ENCODE measurements around the gene BAD. TPM values are rescaled to one million over a fixed set of nuclear protein-coding genes. Genes with fewer than 3 reads are reported as not detected.
"Not testable (repeated sequence)": the region's sequence is repeated elsewhere in the genome, so short reads cannot be mapped to it uniquely, and the experiment has no call there.

The BAD gene
- total RNA-seq, 1 experiment from 2014 or later, result 48.4 TPM

DNA sequence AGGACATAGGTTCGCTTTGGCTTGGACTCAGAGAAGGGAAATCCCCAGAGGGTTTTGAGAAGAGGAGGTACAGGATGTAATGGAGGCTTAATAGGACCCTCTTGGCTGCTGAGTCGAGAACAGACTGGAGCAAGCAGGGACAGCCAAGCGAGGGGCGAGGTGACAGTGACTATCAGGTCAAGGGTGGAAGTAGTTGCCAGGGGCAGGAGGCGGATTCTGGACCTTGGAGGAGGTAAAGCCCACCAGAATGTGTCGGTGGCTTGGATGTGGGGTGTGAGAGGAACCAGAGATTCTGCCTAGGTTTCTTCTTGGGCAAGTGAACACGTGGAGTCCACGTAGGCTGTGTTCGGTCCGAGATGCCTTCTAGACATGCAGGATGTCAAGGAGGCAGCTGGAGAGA is 28.5 kb upstream of the BAD start:
- H3K4me1 ChIP-seq (ENCODE audit: insufficient read depth, low read length, poor library complexity, severe bottlenecking), result peaks cover 6% of the 10 kb centered on the region
- BruUV-seq (replicated peaks), result no TSS peak
- POLR2A ChIA-PET (ENCODE audit: low non-redundant PET), result no interaction called here
- DNase-seq (ENCODE audit: low spot score), result no peak
- H3K27me3 ChIP-seq (replicated peaks; ENCODE audit: insufficient read depth, low read depth, low read length, poor library complexity), result no peaks in the 10 kb centered on the region
- CTCF ChIA-PET, result interaction anchor here (0.5 kb wide), 1 partner anchor 1279 kb away, joined by 4 read pairs; no protein-coding TSS in a partner anchor
- peaks cover 18% of the 10 kb centered on the region for H3K36me3 ChIP-seq (ENCODE audit: insufficient read depth, low read length, poor library complexity, severe bottlenecking)
- H3K4me3 ChIP-seq (ENCODE audit: low read depth, low read length, poor library complexity, severe bottlenecking), result no peak overlapping the region
- no peak for TF ChIP-seq EZH2 (IDR thresholded peaks at IDR 0.05; ENCODE audit: borderline replicate concordance, low read depth, low read length, poor library complexity, severe bottlenecking)
- TF ChIP-seq, protein P1, sequence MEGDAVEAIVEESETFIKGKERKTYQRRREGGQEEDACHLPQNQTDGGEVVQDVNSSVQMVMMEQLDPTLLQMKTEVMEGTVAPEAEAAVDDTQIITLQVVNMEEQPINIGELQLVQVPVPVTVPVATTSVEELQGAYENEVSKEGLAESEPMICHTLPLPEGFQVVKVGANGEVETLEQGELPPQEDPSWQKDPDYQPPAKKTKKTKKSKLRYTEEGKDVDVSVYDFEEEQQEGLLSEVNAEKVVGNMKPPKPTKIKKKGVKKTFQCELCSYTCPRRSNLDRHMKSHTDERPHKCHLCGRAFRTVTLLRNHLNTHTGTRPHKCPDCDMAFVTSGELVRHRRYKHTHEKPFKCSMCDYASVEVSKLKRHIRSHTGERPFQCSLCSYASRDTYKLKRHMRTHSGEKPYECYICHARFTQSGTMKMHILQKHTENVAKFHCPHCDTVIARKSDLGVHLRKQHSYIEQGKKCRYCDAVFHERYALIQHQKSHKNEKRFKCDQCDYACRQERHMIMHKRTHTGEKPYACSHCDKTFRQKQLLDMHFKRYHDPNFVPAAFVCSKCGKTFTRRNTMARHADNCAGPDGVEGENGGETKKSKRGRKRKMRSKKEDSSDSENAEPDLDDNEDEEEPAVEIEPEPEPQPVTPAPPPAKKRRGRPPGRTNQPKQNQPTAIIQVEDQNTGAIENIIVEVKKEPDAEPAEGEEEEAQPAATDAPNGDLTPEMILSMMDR (conservative IDR thresholded peaks at IDR 0.05; ENCODE audit: low read depth, low read length), result no peak
- no peaks in the 10 kb centered on the region for H3K9me3 ChIP-seq (ENCODE audit: low read depth, low read length, poor library complexity, severe bottlenecking)
- peak overlapping the region; percentile 53 for H3K27ac ChIP-seq (ENCODE audit: low read depth, low read length, poor library complexity, severe bottlenecking)
- intact Hi-C loops (cut with micrococcal nuclease; ENCODE audit: unreplicated experiment), result no loop called here

DNA sequence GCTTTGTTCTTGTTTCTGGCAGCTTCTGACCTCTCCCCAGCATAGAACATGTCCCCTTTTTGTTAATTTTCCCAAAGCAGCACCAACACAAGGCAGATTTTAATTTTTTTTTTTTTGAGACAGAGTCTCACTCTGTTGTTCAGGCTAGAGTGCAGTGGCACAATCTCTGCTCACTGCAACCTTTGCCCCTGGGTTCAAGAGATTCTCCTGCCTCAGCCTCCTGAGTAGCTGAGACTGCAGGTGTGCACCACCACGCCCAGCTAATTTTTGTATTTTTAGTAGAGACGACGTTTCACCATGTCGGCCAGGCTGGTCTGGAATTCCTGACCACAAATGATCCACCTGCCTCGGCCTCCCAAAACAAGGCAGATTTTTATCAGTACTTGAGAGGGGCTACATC is 23.3 kb upstream of the BAD start:
- DNase-seq (ENCODE audit: low spot score); intact Hi-C loops (cut with micrococcal nuclease; ENCODE audit: unreplicated experiment); H3K4me3 ChIP-seq (ENCODE audit: low read depth, low read length, poor library complexity, severe bottlenecking); H3K36me3 ChIP-seq (ENCODE audit: insufficient read depth, low read length, poor library complexity, severe bottlenecking); BruUV-seq (replicated peaks); H3K9me3 ChIP-seq (ENCODE audit: low read depth, low read length, poor library complexity, severe bottlenecking); CTCF ChIA-PET; POLR2A ChIA-PET (ENCODE audit: low non-redundant PET); H3K27me3 ChIP-seq (replicated peaks; ENCODE audit: insufficient read depth, low read depth, low read length, poor library complexity): not testable (repeated sequence)
- H3K27ac ChIP-seq (ENCODE audit: low read depth, low read length, poor library complexity, severe bottlenecking), result peak overlapping the region; percentile 14
- peaks cover 12% of the 10 kb centered on the region for H3K4me1 ChIP-seq (ENCODE audit: insufficient read depth, low read length, poor library complexity, severe bottlenecking)

DNA sequence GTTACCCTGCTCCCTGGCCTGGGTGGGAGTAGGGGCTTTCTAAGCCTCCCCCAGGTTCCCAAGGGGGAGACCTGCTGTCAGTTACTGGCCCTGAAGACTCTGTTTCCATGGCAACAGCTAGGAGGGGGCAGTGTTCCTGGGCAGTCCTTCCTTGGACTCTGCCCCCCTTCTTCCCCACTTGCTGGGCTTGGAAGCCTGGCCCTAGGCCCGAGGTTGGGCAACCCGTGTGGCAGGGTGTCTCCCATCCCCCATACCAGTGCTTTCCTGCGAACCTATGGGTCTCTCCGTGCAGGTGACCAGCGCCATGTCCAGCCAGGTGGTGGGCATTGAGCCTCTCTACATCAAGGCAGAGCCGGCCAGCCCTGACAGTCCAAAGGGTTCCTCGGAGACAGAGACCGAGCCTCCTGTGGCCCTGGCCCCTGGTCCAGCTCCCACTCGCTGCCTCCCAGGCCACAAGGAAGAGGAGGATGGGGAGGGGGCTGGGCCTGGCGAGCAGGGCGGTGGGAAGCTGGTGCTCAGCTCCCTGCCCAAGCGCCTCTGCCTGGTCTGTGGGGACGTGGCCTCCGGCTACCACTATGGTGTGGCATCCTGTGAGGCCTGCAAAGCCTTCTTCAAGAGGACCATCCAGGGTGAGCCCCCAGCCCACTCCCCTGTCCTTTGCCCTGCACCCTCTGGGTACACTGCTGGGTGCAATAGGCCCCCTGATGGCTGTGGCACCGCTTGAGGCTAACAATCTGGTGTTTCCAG is 22.6 kb upstream of the BAD start:
- Histone ChIP-seq H3K9me3 (ENCODE audit: low read depth, low read length, poor library complexity, severe bottlenecking) (no peaks in the 10 kb centered on the region), H3K4me3 (ENCODE audit: low read depth, low read length, poor library complexity, severe bottlenecking) (peak overlapping the region; percentile 83), H3K4me1 (ENCODE audit: insufficient read depth, low read length, poor library complexity, severe bottlenecking) (peaks cover 12% of the 10 kb centered on the region), H3K27me3 (replicated peaks; ENCODE audit: insufficient read depth, low read depth, low read length, poor library complexity) (no peaks in the 10 kb centered on the region), H3K27ac (ENCODE audit: low read depth, low read length, poor library complexity, severe bottlenecking) (peak overlapping the region; percentile 84), H3K36me3 (ENCODE audit: insufficient read depth, low read length, poor library complexity, severe bottlenecking) (peaks cover 4% of the 10 kb centered on the region)
- ChIA-PET CTCF (no interaction called here), POLR2A (ENCODE audit: low non-redundant PET) (no interaction called here)
- intact Hi-C loops (cut with micrococcal nuclease; ENCODE audit: unreplicated experiment), result no loop called here
- BruUV-seq (replicated peaks), result no TSS peak
- no peak for DNase-seq (ENCODE audit: low spot score)
- TF ChIP-seq, protein P1 (conservative IDR thresholded peaks at IDR 0.05; ENCODE audit: low read depth, low read length), result no peak
- TF ChIP-seq EZH2 (IDR thresholded peaks at IDR 0.05; ENCODE audit: borderline replicate concordance, low read depth, low read length, poor library complexity, severe bottlenecking), result no peak

DNA sequence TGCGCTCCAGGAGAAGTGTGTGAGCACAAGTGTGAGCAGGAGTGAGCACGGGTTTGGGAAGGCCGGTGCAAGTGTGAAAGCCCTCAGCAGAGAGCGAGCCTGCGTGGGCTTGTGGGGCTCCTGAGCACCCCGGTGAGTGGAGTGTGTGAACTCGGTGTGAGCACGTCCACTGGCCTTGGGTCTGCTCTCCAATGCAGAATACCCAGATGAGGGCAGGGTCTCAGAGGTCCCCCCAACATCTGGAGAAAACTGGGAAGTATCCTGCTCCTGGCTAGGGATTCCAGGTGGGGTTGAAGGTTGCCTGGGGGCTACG is 22.1 kb upstream of the BAD start:
- Histone ChIP-seq H3K4me3 (ENCODE audit: low read depth, low read length, poor library complexity, severe bottlenecking) (peak overlapping the region; percentile 83), H3K27ac (ENCODE audit: low read depth, low read length, poor library complexity, severe bottlenecking) (peak overlapping the region; percentile 84), H3K36me3 (ENCODE audit: insufficient read depth, low read length, poor library complexity, severe bottlenecking) (peaks cover 4% of the 10 kb centered on the region), H3K9me3 (ENCODE audit: low read depth, low read length, poor library complexity, severe bottlenecking) (no peaks in the 10 kb centered on the region), H3K4me1 (ENCODE audit: insufficient read depth, low read length, poor library complexity, severe bottlenecking) (peaks cover 12% of the 10 kb centered on the region), H3K27me3 (replicated peaks; ENCODE audit: insufficient read depth, low read depth, low read length, poor library complexity) (no peaks in the 10 kb centered on the region)
- intact Hi-C loops (cut with micrococcal nuclease; ENCODE audit: unreplicated experiment), result no loop called here
- no TSS peak for BruUV-seq (replicated peaks)
- TF ChIP-seq, protein P1 (conservative IDR thresholded peaks at IDR 0.05; ENCODE audit: low read depth, low read length), result no peak
- TF ChIP-seq EZH2 (IDR thresholded peaks at IDR 0.05; ENCODE audit: borderline replicate concordance, low read depth, low read length, poor library complexity, severe bottlenecking), result no peak
- ChIA-PET CTCF (no interaction called here), POLR2A (ENCODE audit: low non-redundant PET) (no interaction called here)
- no peak for DNase-seq (ENCODE audit: low spot score)
